HEK293 (cell line): ENCODE data around the gene RSPH9.

Experiments
- CTCF ChIA-PET: fragments of 350-600 bp; formaldehyde crosslinking; extraction: SDS; loops from one replicate; lab custom pipeline; 2021; ENCODE audit warnings: antibody characterized with exemption; lab: Yijun Ruan, JAX
- POLR2A ChIA-PET: fragments of 300-600 bp; formaldehyde crosslinking; extraction: SDS; loops from one replicate; lab custom pipeline; 2020; ENCODE audit warnings: antibody characterized with exemption, inconsistent platforms; lab: Yijun Ruan, JAX
- H3K27ac ChIP-seq: fragments of 200-500 bp; sonication (Bioruptor generic); 2 replicates; pipeline ENCODE4 v1.5.1; 2014; ENCODE audit warnings: low read depth, low read length, control low read depth, inconsistent platforms; ENCODE audit errors: extremely low read depth
- H3K36me3 ChIP-seq, 2 experiments: fragments of 200-500 bp in 1 of 2; sonication (Bioruptor generic) in 1 of 2; 1 replicate in 1 of 2; 2 replicates in 1 of 2; pipeline ENCODE4 v1.5.1; 2014 to 2017; ENCODE audit warnings: inconsistent platforms in 2 of 2, low read length in 2 of 2; ENCODE audit not compliant: control insufficient read depth in 2 of 2, insufficient read depth in 1 of 2
- H3K4me1 ChIP-seq: fragments of 200-500 bp; sonication (Bioruptor generic); 2 replicates; pipeline ENCODE4 v1.5.1; 2014; ENCODE audit warnings: mild to moderate bottlenecking, low read length, inconsistent platforms; ENCODE audit not compliant: control insufficient read depth, insufficient read depth
- H3K4me3 ChIP-seq: 2 replicates; pipeline ENCODE4 v1.5.1; 2011; ENCODE audit warnings: low read depth, mild to moderate bottlenecking, control low read depth, low read length, moderate library complexity
- H3K9me3 ChIP-seq: fragments of 200-500 bp; sonication (Bioruptor generic); 2 replicates; pipeline ENCODE4 v1.5.1; 2014; ENCODE audit warnings: low read depth, low read length, inconsistent platforms; ENCODE audit not compliant: control insufficient read depth, insufficient read depth
- HIC1 ChIP-seq: fragments of 450-650 bp; formaldehyde crosslinking; IDR thresholded peaks from 2 replicates; pipeline ENCODE4 v1.5.1; 2016; ENCODE audit warnings: missing biosample characterization, missing genetic modification characterization
- HOXA7 ChIP-seq: sonication (generic); formaldehyde crosslinking; IDR thresholded peaks from 2 replicates; pipeline ENCODE4 v1.8.1; 2022; ENCODE audit warnings: missing genetic modification reagents, borderline replicate concordance
- IKZF3 ChIP-seq: fragments of 450-650 bp; IDR thresholded peaks from 2 replicates; pipeline ENCODE4 v1.5.0; 2018; ENCODE audit warnings: missing biosample characterization, mild to moderate bottlenecking, missing genetic modification characterization, moderate library complexity
- KLF8 ChIP-seq: fragments of 450-650 bp; formaldehyde crosslinking; IDR thresholded peaks from 2 replicates; pipeline ENCODE4 v1.5.1; 2016; ENCODE audit warnings: missing biosample characterization, missing genetic modification characterization
- KLF9 ChIP-seq: fragments of 450-650 bp; formaldehyde crosslinking; IDR thresholded peaks from 2 replicates; pipeline ENCODE4 v1.5.1; 2016; ENCODE audit warnings: missing biosample characterization, missing genetic modification characterization, low read depth
- MZF1 ChIP-seq: fragments of 450-650 bp; formaldehyde crosslinking; IDR thresholded peaks from 2 replicates; pipeline ENCODE4 v1.5.1; 2017; ENCODE audit warnings: missing biosample characterization, missing genetic modification characterization, borderline replicate concordance
- PATZ1 ChIP-seq: fragments of 450-650 bp; formaldehyde crosslinking; IDR thresholded peaks from 2 replicates; pipeline ENCODE4 v1.5.1; 2016; ENCODE audit warnings: missing biosample characterization, missing genetic modification characterization
- SCRT2 ChIP-seq: fragments of 450-650 bp; formaldehyde crosslinking; IDR thresholded peaks from 2 replicates; pipeline ENCODE4 v1.5.1; 2016; ENCODE audit warnings: missing biosample characterization, missing genetic modification characterization
- ZFP69B ChIP-seq: fragments of 450-650 bp; formaldehyde crosslinking; IDR thresholded peaks from 2 replicates; pipeline ENCODE4 v1.5.1; 2016; ENCODE audit warnings: missing biosample characterization, missing genetic modification characterization
- ZNF24 ChIP-seq: fragments of 450-650 bp; formaldehyde crosslinking; IDR thresholded peaks from 2 replicates; pipeline ENCODE4 v1.5.1; 2016; ENCODE audit warnings: missing biosample characterization, missing genetic modification characterization
- ZNF341 ChIP-seq: fragments of 450-650 bp; formaldehyde crosslinking; IDR thresholded peaks from 2 replicates; pipeline ENCODE4; 2016; ENCODE audit warnings: low read depth, missing biosample characterization, missing genetic modification characterization
- ZNF394 ChIP-seq: fragments of 450-650 bp; formaldehyde crosslinking; IDR thresholded peaks from 2 replicates; pipeline ENCODE4 v1.5.1; 2016; ENCODE audit warnings: missing biosample characterization, missing genetic modification characterization, mild to moderate bottlenecking, moderate library complexity, borderline replicate concordance
- ZNF404 ChIP-seq: fragments of 450-650 bp; formaldehyde crosslinking; IDR thresholded peaks from 2 replicates; pipeline ENCODE4 v1.5.1; 2017; ENCODE audit warnings: missing biosample characterization, missing genetic modification characterization
- ZNF555 ChIP-seq: fragments of 450-650 bp; formaldehyde crosslinking; conservative IDR thresholded peaks from 2 replicates; pipeline ENCODE4 v1.5.1; 2017; ENCODE audit warnings: missing biosample characterization, mild to moderate bottlenecking, missing genetic modification characterization, inconsistent platforms
- ZNF561 ChIP-seq: fragments of 450-650 bp; IDR thresholded peaks from 2 replicates; pipeline ENCODE4 v1.5.1; 2018; ENCODE audit warnings: missing biosample characterization, missing genetic modification characterization, borderline replicate concordance
- ZNF654 ChIP-seq: fragments of 450-650 bp; formaldehyde crosslinking; IDR thresholded peaks from 2 replicates; pipeline ENCODE4 v1.5.1; 2016; ENCODE audit warnings: low read depth, missing biosample characterization, missing genetic modification characterization
- ZNF660 ChIP-seq: fragments of 450-650 bp; IDR thresholded peaks from 2 replicates; pipeline ENCODE4 v1.5.1; 2018; ENCODE audit warnings: missing biosample characterization, mild to moderate bottlenecking, missing genetic modification characterization
- ZNF692 ChIP-seq: fragments of 450-650 bp; formaldehyde crosslinking; IDR thresholded peaks from 2 replicates; pipeline ENCODE4 v1.5.1; 2016; ENCODE audit warnings: missing biosample characterization, missing genetic modification characterization
- ZNF701 ChIP-seq: fragments of 450-650 bp; formaldehyde crosslinking; IDR thresholded peaks from 2 replicates; pipeline ENCODE4 v1.5.1; 2016; ENCODE audit warnings: missing biosample characterization, missing genetic modification characterization
- ZNF792 ChIP-seq: fragments of 450-650 bp; formaldehyde crosslinking; IDR thresholded peaks from 2 replicates; pipeline ENCODE4 v1.5.1; 2016; ENCODE audit warnings: missing biosample characterization, missing genetic modification characterization
- ZSCAN23 ChIP-seq: fragments of 450-650 bp; formaldehyde crosslinking; IDR thresholded peaks from 2 replicates; pipeline ENCODE4 v1.5.1; 2016; ENCODE audit warnings: missing biosample characterization, missing genetic modification characterization
- ZSCAN5A ChIP-seq: fragments of 450-650 bp; formaldehyde crosslinking; IDR thresholded peaks from 2 replicates; pipeline ENCODE4 v1.5.1; 2016; ENCODE audit warnings: missing biosample characterization, missing genetic modification characterization
- TF ChIP-seq, protein P1 (sequence below): fragments of 450-650 bp; formaldehyde crosslinking; IDR thresholded peaks from 2 replicates; pipeline ENCODE4 v1.5.1; 2016; ENCODE audit warnings: missing biosample characterization, missing genetic modification characterization
- TF ChIP-seq, protein P2 (sequence below): fragments of 450-650 bp; formaldehyde crosslinking; IDR thresholded peaks from 2 replicates; pipeline ENCODE4 v1.5.1; 2016; ENCODE audit warnings: missing biosample characterization, missing genetic modification characterization
- TF ChIP-seq, protein P3 (sequence below): fragments of 450-650 bp; IDR thresholded peaks from 2 replicates; pipeline ENCODE4 v1.5.1; 2018; ENCODE audit warnings: missing biosample characterization, mild to moderate bottlenecking, missing genetic modification characterization

RSPH9 gene

GRCh38 chr6:43629505-43630300, 15.1 kb upstream of the RSPH9 start:
- H3K4me3 ChIP-seq, result peak overlapping the region; percentile 72
- ChIA-PET CTCF (interaction anchor here (0.5 to 2.6 kb wide), 10 partner anchors 12 to 139 kb away, joined by 3 to 15 read pairs (median 4); no protein-coding TSS in a partner anchor), POLR2A (interaction anchor here (0.5 to 4.2 kb wide), 41 partner anchors 8 to 758 kb away, joined by 3 to 40 read pairs (median 5); partner anchors contain the start of genes AARS2, CNPY3, HSP90AB1 and MRPS18A)
- no peaks in the 10 kb centered on the region for H3K9me3 ChIP-seq
- peak overlapping the region; percentile 89 for H3K27ac ChIP-seq
- H3K4me1 ChIP-seq, result 0 out of 2 replicates have a peak, but pooled peaks cover 8% of the 10 kb centered on the region
- peaks cover 0 to 17% of the 10 kb centered on the region in 2 experiments; a peak in 2 of 3 replicates for H3K36me3 ChIP-seq
- TF ChIP-seq ZSCAN5A (peak; percentile 91; the same call in 1 of the 2 replicates), ZNF792 (tag by site-specific recombination) (peak; percentile 26; the same call in 1 of the 2 replicates), ZNF404 (tag by site-specific recombination) (no peak), IKZF3 (tag by site-specific recombination) (peak; percentile 44; the same call in 1 of the 2 replicates), MZF1 (tag by site-specific recombination) (peak; percentile 92), ZNF660 (tag by site-specific recombination) (peak; percentile 100), ZFP69B (tag by site-specific recombination) (peak; percentile 9; the same call in 1 of the 2 replicates), PATZ1 (tag by site-specific recombination) (peak; percentile 94), HIC1 (tag by site-specific recombination) (peak; percentile 75), ZNF692 (tag by site-specific recombination) (peak; percentile 57; the same call in 1 of the 2 replicates), SCRT2 (tag by site-specific recombination) (peak; percentile 89), ZNF24 (tag by site-specific recombination) (peak; percentile 31; the same call in 1 of the 2 replicates), ZNF555 (tag by site-specific recombination) (no peak), ZNF701 (tag by site-specific recombination) (peak; percentile 96), ZNF561 (tag by site-specific recombination) (peak; percentile 60; the same call in 1 of the 2 replicates), ZNF341 (tag by site-specific recombination) (peak; percentile 64), ZNF394 (0 out of 2 replicates have a peak, but pooled peaks have one; percentile 17), KLF9 (tag by site-specific recombination) (peak; percentile 58), ZNF654 (tag by site-specific recombination) (0 out of 2 replicates have a peak, but pooled peaks have one; percentile 3), KLF8 (tag by site-specific recombination) (peak; percentile 72; the same call in 1 of the 2 replicates), ZSCAN23 (peak; percentile 52; the same call in 1 of the 2 replicates), HOXA7 (CRISPR knock-in tag) (no peak)
- TF ChIP-seq, protein P1, sequence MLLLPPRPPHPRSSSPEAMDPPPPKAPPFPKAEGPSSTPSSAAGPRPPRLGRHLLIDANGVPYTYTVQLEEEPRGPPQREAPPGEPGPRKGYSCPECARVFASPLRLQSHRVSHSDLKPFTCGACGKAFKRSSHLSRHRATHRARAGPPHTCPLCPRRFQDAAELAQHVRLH, result 0 out of 2 replicates have a peak, but pooled peaks have one; percentile 15
- TF ChIP-seq, protein P2, sequence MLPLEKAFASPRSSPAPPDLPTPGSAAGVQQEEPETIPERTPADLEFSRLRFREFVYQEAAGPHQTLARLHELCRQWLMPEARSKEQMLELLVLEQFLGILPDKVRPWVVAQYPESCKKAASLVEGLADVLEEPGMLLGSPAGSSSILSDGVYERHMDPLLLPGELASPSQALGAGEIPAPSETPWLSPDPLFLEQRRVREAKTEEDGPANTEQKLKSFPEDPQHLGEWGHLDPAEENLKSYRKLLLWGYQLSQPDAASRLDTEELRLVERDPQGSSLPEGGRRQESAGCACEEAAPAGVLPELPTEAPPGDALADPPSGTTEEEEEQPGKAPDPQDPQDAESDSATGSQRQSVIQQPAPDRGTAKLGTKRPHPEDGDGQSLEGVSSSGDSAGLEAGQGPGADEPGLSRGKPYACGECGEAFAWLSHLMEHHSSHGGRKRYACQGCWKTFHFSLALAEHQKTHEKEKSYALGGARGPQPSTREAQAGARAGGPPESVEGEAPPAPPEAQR (tag by site-specific recombination), result 0 out of 2 replicates have a peak, but pooled peaks have one; percentile 38
- TF ChIP-seq, protein P3, sequence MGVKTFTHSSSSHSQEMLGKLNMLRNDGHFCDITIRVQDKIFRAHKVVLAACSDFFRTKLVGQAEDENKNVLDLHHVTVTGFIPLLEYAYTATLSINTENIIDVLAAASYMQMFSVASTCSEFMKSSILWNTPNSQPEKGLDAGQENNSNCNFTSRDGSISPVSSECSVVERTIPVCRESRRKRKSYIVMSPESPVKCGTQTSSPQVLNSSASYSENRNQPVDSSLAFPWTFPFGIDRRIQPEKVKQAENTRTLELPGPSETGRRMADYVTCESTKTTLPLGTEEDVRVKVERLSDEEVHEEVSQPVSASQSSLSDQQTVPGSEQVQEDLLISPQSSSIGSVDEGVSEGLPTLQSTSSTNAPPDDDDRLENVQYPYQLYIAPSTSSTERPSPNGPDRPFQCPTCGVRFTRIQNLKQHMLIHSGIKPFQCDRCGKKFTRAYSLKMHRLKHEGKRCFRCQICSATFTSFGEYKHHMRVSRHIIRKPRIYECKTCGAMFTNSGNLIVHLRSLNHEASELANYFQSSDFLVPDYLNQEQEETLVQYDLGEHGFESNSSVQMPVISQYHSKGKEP (tag by site-specific recombination), result peak; percentile 45; the same call in 1 of the 2 replicates
